GM12878 (cell line): ENCODE results near the gene EFCAB13. TPM values are rescaled to one million over a fixed set of nuclear protein-coding genes. Genes with fewer than 3 reads are reported as not detected.

ENCODE experiments used
- ATAC-seq: fragments of 200-7000 bp; cut with Tn5 transposase; 3 replicates; pipeline ENCODE4 v1.9.1; 2020; ENCODE audit warnings: mild to moderate bottlenecking, moderate library complexity
- BruUV-seq: library from RNA; stranded (reverse); fragments of 400-500 nt; replicated peaks from 2 replicates; lab custom pipeline; 2021; lab: Mats Ljungman, UMichigan
- CTCF ChIA-PET: fragments of 300-600 bp; sonication (Branson Sonifier 250); formaldehyde crosslinking; extraction: SDS; loops from one replicate; lab custom pipeline; 2021; ENCODE audit warnings: inconsistent platforms; lab: Yijun Ruan, JAX
- POLR2A ChIA-PET: fragments of 350-600 bp; formaldehyde crosslinking; extraction: SDS; loops from one replicate; lab custom pipeline; 2021; ENCODE audit warnings: inconsistent platforms; lab: Charles Lee
- RAD21 ChIA-PET: fragments of 300-600 bp; sonication (Branson Sonifier 250); formaldehyde crosslinking; loops from one replicate; lab custom pipeline; 2023; ENCODE audit warnings: antibody characterized with exemption; ENCODE audit not compliant: unreplicated experiment; lab: Charles Lee
- SMC1A ChIA-PET: fragments of 300-600 bp; sonication (Branson Sonifier 250); formaldehyde crosslinking; loops from one replicate; lab custom pipeline; 2023; ENCODE audit not compliant: unreplicated experiment, uncharacterized antibody; lab: Charles Lee
- DNase-seq: peaks from one replicate; pipeline ENCODE4 v3.0.0-alpha.2; 2011; ENCODE audit warnings: low read depth, low spot score
- FAIRE-seq: peaks from 3 replicates; lab custom pipeline; 2011; peaks lifted over from hg19 to GRCh38; lab: Jason Lieb, UNC
- H2AFZ ChIP-seq: 2 replicates; pipeline ENCODE4 v1.6.0; 2011; ENCODE audit warnings: low read depth, low read length, control low read depth; ENCODE audit not compliant: control insufficient read depth
- H3K27ac ChIP-seq: 2 replicates; pipeline ENCODE4 v1.5.1; 2011; ENCODE audit warnings: control low read depth; ENCODE audit not compliant: control insufficient read depth, insufficient read depth
- H3K27me3 ChIP-seq, 2 experiments: replicated peaks in 1 of 2; 2 replicates each; pipeline versions ENCODE4 v1.6.0 to v1.6.1; 2011; ENCODE audit warnings: low read length in 1 of 2; ENCODE audit not compliant: control insufficient read depth in 2 of 2, insufficient read depth in 2 of 2
- H3K36me3 ChIP-seq, 2 experiments: 2 replicates each; pipeline ENCODE4 v1.5.1; 2011; ENCODE audit warnings: low read length in 1 of 2; ENCODE audit not compliant: control insufficient read depth in 2 of 2, insufficient read depth in 2 of 2
- H3K4me1 ChIP-seq: 2 replicates; pipeline ENCODE4 v1.6.1; 2011; ENCODE audit warnings: mild to moderate bottlenecking, low read length, moderate library complexity, mixed read lengths; ENCODE audit not compliant: control insufficient read depth, insufficient read depth
- H3K4me2 ChIP-seq: 2 replicates; pipeline ENCODE4 v1.6.0; 2011; ENCODE audit warnings: control low read depth; ENCODE audit not compliant: control insufficient read depth, insufficient read depth
- H3K4me3 ChIP-seq: fragments of 200-600 bp; sonication (generic); 2 replicates; pipeline ENCODE4 v1.5.1; 2016
- H3K79me2 ChIP-seq: 2 replicates; pipeline ENCODE4 v1.6.0; 2011; ENCODE audit warnings: low read length; ENCODE audit not compliant: control insufficient read depth, insufficient read depth
- H3K9ac ChIP-seq: 2 replicates; pipeline ENCODE4 v1.8.0; 2011; ENCODE audit warnings: low read length, control low read depth, mixed read lengths; ENCODE audit not compliant: control insufficient read depth, insufficient read depth
- H3K9me3 ChIP-seq: replicated peaks from 3 replicates; pipeline ENCODE4 v1.5.1; 2011; ENCODE audit warnings: mild to moderate bottlenecking, low read length; ENCODE audit not compliant: control insufficient read depth, insufficient read depth
- H4K20me1 ChIP-seq: 2 replicates; pipeline ENCODE4 v1.6.0; 2011; ENCODE audit not compliant: control insufficient read depth, insufficient read depth
- CHD4 ChIP-seq: fragments of 200-600 bp; sonication (generic); IDR thresholded peaks from 2 replicates; pipeline ENCODE4 v1.6.1; 2016; ENCODE audit warnings: mild to moderate bottlenecking
- FOXM1 ChIP-seq: IDR thresholded peaks from 2 replicates; pipeline ENCODE4 v1.6.1; 2012; ENCODE audit warnings: low read depth, mild to moderate bottlenecking, inconsistent platforms, low read length, moderate library complexity
- HDAC2 ChIP-seq: fragments of 200-600 bp; sonication (generic); IDR thresholded peaks from 2 replicates; pipeline ENCODE4 v1.6.1; 2017
- HSF1 ChIP-seq: fragments of 150-350 bp; IDR thresholded peaks from 2 replicates; pipeline ENCODE4 v1.6.1; 2014; ENCODE audit warnings: mild to moderate bottlenecking, low read depth, low read length
- IRF3 ChIP-seq: fragments of 450-650 bp; IDR thresholded peaks from 2 replicates; pipeline ENCODE4 v1.6.1; 2014; ENCODE audit warnings: mild to moderate bottlenecking
- IRF4 ChIP-seq: IDR thresholded peaks from 2 replicates; pipeline ENCODE4 v1.6.1; 2011; ENCODE audit warnings: low read depth, low read length
- KAT2A ChIP-seq: conservative IDR thresholded peaks from 2 replicates; pipeline ENCODE4 v1.6.1; 2011; ENCODE audit warnings: low read depth, low read length; ENCODE audit not compliant: control insufficient read depth
- KDM1A ChIP-seq: fragments of 200-600 bp; sonication (generic); IDR thresholded peaks from 2 replicates; pipeline ENCODE4 v1.6.1; 2016; ENCODE audit warnings: borderline replicate concordance
- MLLT1 ChIP-seq: fragments of 450-650 bp; IDR thresholded peaks from 2 replicates; pipeline ENCODE4 v1.6.1; 2016; ENCODE audit warnings: mild to moderate bottlenecking
- MTA3 ChIP-seq: IDR thresholded peaks from 2 replicates; pipeline ENCODE4 v1.6.1; 2012; ENCODE audit warnings: low read length, inconsistent platforms, borderline replicate concordance
- MXI1 ChIP-seq: fragments of 150-350 bp; IDR thresholded peaks from 2 replicates; pipeline ENCODE4 v1.6.1; 2011; ENCODE audit warnings: low read depth, mild to moderate bottlenecking, inconsistent platforms, low read length, improper control_type of control experiment
- TBL1XR1 ChIP-seq: IDR thresholded peaks from 2 replicates; pipeline ENCODE4 v1.6.1; 2012; ENCODE audit warnings: low read depth, low read length, improper control_type of control experiment
- USF2 ChIP-seq: IDR thresholded peaks from 2 replicates; pipeline ENCODE4 v1.6.1; 2011; ENCODE audit warnings: low read depth, low read length, improper control_type of control experiment, borderline replicate concordance
- ZBTB4 ChIP-seq: fragments of 450-650 bp; formaldehyde crosslinking; IDR thresholded peaks from 2 replicates; pipeline ENCODE4 v1.4.0; 2022; ENCODE audit warnings: mild to moderate bottlenecking, moderate library complexity
- WGBS: methylation state at CpG from one replicate; pipeline ENCODE4 v1.1.6; 2016; ENCODE audit warnings: low lambda C conversion rate; ENCODE audit not compliant: insufficient replicate concordance, insufficient coverage; ENCODE audit errors: missing lambda C conversion rate; 5-methylcytosine and 5-hydroxymethylcytosine counted together
- in situ Hi-C: fragments of 300-500 bp; cut with MboI; formaldehyde crosslinking; loops from 9 replicates; pipeline ENCODE4 v1.14.3; 2018; ENCODE audit warnings: mixed read lengths
- intact Hi-C: fragments of 100-400 bp; cut with micrococcal nuclease; formaldehyde crosslinking; loops from one replicate; pipeline ENCODE4 v1.14.2; 2022; ENCODE audit not compliant: unreplicated experiment
- polyA plus RNA-seq, 11 experiments: library from polyadenylated mRNA; depleted of rRNA in 4 of 11; unstranded in 6 of 11; stranded (reverse) in 5 of 11; fragments of >200 nt; fragmentation: Nextera tagmentation in 4 of 11; fragmentation: Illumina TruSeq in 1 of 11; extraction: Ambion mirVana in 4 of 11; extraction: Trizol in 1 of 11; gene quantifications; 1 replicate in 1 of 11; 2 replicates in 10 of 11; pipeline versions ENCODE4 v1.2.1 to v1.2.3, GENCODE V29; 2011 to 2016; ENCODE audit warnings: inconsistent platforms in 2 of 11, missing spikeins in 2 of 11, low read depth in 1 of 11
- total RNA-seq, 4 experiments: library from RNA; depleted of rRNA in 3 of 4; stranded (reverse); fragments of >200 nt in 3 of 4; fragmentation: Illumina TruSeq in 1 of 4; extraction: Trizol in 1 of 4; gene quantifications; 2 replicates each; pipeline versions ENCODE4 v1.2.1 to v1.2.3, GENCODE V29; 2013 to 2021

Gene EFCAB13
- total and polyA plus RNA-seq, 10 of the 15 experiments (the other 5 are each of a cell fraction or from before 2014, with no cell fraction given): 0.90 to 8.7 (median 5.0) TPM

GRCh38 chr17:47286198-47286914, 37.4 kb upstream of the EFCAB13 start:
- Histone ChIP-seq H3K4me1 (peaks cover 30% of the 10 kb centered on the region), H3K79me2 (no peaks in the 10 kb centered on the region), H3K9ac (peak overlapping the region; percentile 73), H3K27me3 (no peaks in the 10 kb centered on the region), H3K27ac (peak overlapping the region; percentile 97), H3K4me2 (peak overlapping the region; percentile 88), H3K4me3 (no peak overlapping the region), H3K36me3 (peaks cover 0 to 5% of the 10 kb centered on the region in 2 experiments; a peak in 2 of 4 replicates), H2AFZ (peak overlapping the region; percentile 56; the same call in 1 of the 2 replicates), H4K20me1 (no peaks in the 10 kb centered on the region), H3K9me3 (no peaks in the 10 kb centered on the region)
- RAD21 ChIA-PET: interaction anchor here (0.7 to 6.7 kb wide), 19 partner anchors 10 to 363 kb away, joined by 3 to 68 read pairs (median 6); partner anchors contain the start of genes EFCAB13, ITGB3 and KPNB1
- peak; percentile 98 for DNase-seq
- in situ Hi-C loops: no loop called here
- no TSS peak for BruUV-seq
- intact Hi-C loops: loop anchor here (1.0 to 2.0 kb wide), 3 partner anchors 24 to 56 kb away; no protein-coding TSS in a partner anchor
- CTCF ChIA-PET: interaction anchor here (0.7 to 5.1 kb wide), 23 partner anchors 8 to 446 kb away, joined by 3 to 73 read pairs (median 7); partner anchors contain the start of genes CDC27, EFCAB13 and TBX21
- peak; percentile 98 for FAIRE-seq
- SMC1A ChIA-PET: interaction anchor here (0.6 to 8.2 kb wide), 28 partner anchors 7 to 326 kb away, joined by 3 to 110 read pairs (median 6); partner anchors contain the start of genes EFCAB13 and ITGB3
- peak; percentile 85 for ATAC-seq
- POLR2A ChIA-PET: interaction anchor here (0.5 to 7.0 kb wide), 17 partner anchors 7 to 556 kb away, joined by 3 to 42 read pairs (median 5); partner anchors contain the start of genes CDC27, EFCAB13, ITGB3 and MYL4
- WGBS: 0% methylated on average over 6 of the region's 6 CpGs
- TF ChIP-seq FOXM1 (peak; percentile 96), HSF1 (no peak), KDM1A (no peak), MLLT1 (peak; percentile 48; the same call in 1 of the 2 replicates), HDAC2 (no peak), IRF3 (no peak), TBL1XR1 (no peak; the same call in 1 of the 2 replicates), KAT2A (no peak), USF2 (peak; percentile 68), IRF4 (peak; percentile 75), MTA3 (peak; percentile 96), MXI1 (no peak), CHD4 (no peak; the same call in 1 of the 2 replicates), ZBTB4 (CRISPR knock-in tag) (peak; percentile 93)
